A549 (cell line): ENCODE measurements around the gene PXK.

Experiments used
- CHD2 ChIP-seq: fragments of 150-350 bp; IDR thresholded peaks from 2 replicates; pipeline ENCODE4 v1.6.1; 2014; ENCODE audit warnings: low read length; ENCODE audit not compliant: partially characterized antibody
- CTCF ChIP-seq: fragments of >200 bp; sonication (Bioruptor Twin); formaldehyde crosslinking; IDR thresholded peaks from 3 replicates; pipeline ENCODE4 v1.5.1; 2016
- EP300 ChIP-seq, 2 experiments: fragments of >200 bp; sonication (Bioruptor Twin); formaldehyde crosslinking; IDR thresholded peaks; 2 replicates in 1 of 2; 3 replicates in 1 of 2; pipeline ENCODE4 v1.6.1; 2016 to 2017
- HMGXB4 ChIP-seq: fragments of 250-450 bp; sonication (Bioruptor Pico); IDR thresholded peaks from 2 replicates; pipeline ENCODE4 v1.5.0; 2021; ENCODE audit warnings: mild to moderate bottlenecking, moderate library complexity, borderline replicate concordance
- JUN ChIP-seq, 2 experiments: fragments of >200 bp; sonication (Bioruptor Twin); formaldehyde crosslinking; IDR thresholded peaks; 2 replicates in 1 of 2; 3 replicates in 1 of 2; pipeline ENCODE4 v1.6.1; 2016 to 2017
- MAX ChIP-seq: IDR thresholded peaks from 2 replicates; pipeline ENCODE4 v1.6.1; 2012
- MAZ ChIP-seq: fragments of 150-350 bp; IDR thresholded peaks from 2 replicates; pipeline ENCODE4 v1.6.1; 2014; ENCODE audit warnings: antibody characterized with exemption, low read depth, low read length, borderline replicate concordance
- NFE2L2 ChIP-seq: fragments of 150-350 bp; conservative IDR thresholded peaks from 2 replicates; pipeline ENCODE4 v1.6.1; 2014; ENCODE audit warnings: low read length
- POLR2A ChIP-seq: IDR thresholded peaks from 2 replicates; pipeline ENCODE4 v1.6.1; 2012; ENCODE audit warnings: mild to moderate bottlenecking, low read length
- RARB ChIP-seq: fragments of 250-450 bp; sonication (Bioruptor Pico); IDR thresholded peaks from 2 replicates; pipeline ENCODE4 v1.8.0; 2021; ENCODE audit warnings: mild to moderate bottlenecking, moderate library complexity
- REST ChIP-seq: fragments of 200-600 bp; sonication (generic); IDR thresholded peaks from 2 replicates; pipeline ENCODE4 v1.6.1; 2016; ENCODE audit warnings: antibody characterized with exemption, mild to moderate bottlenecking, moderate library complexity
- SMC3 ChIP-seq: fragments of >200 bp; sonication (Bioruptor Twin); formaldehyde crosslinking; IDR thresholded peaks from 3 replicates; pipeline ENCODE4 v1.6.1; 2018; ENCODE audit warnings: inconsistent platforms

GRCh38 chr3:58356054-58356453 lies 23.4 kb downstream of the PXK start:
- TF ChIP-seq MAX: no peak
- TF ChIP-seq REST: no peak
- TF ChIP-seq CTCF: no peak
- TF ChIP-seq POLR2A: no peak
- no peak for TF ChIP-seq EP300 (IDR thresholded peaks at IDR 0.05)
- no peak for TF ChIP-seq HMGXB4 (CRISPR knock-in tag)
- no peak for TF ChIP-seq MAZ
- TF ChIP-seq CHD2: no peak
- no peak for TF ChIP-seq SMC3
- no peak for TF ChIP-seq NFE2L2
- TF ChIP-seq JUN (IDR thresholded peaks at IDR 0.05): no peak
- no peak for TF ChIP-seq RARB (CRISPR knock-in tag)
